Hematopoietic multipotent progenitor cell (in vitro differentiated cells): ENCODE results near the gene PRPS1. TPM values are rescaled to one million over a fixed set of nuclear protein-coding genes. Genes with fewer than 3 reads are reported as not detected.
"Not testable (repeated sequence)": the region's sequence is repeated elsewhere in the genome, so short reads cannot be mapped to it uniquely, and the experiment has no call there.

Source experiments
- DNase-seq, 3 donors: peaks; one replicate each; pipeline ENCODE4 v3.0.0-alpha.2; 2011 to 2015; ENCODE audit warnings: low read depth in 2 of 3, low spot score in 2 of 3
- total RNA-seq: library from RNA; depleted of rRNA; stranded (reverse); fragments of >200 nt; gene quantifications from one replicate; pipeline ENCODE4 v1.2.3, GENCODE V29; 2012

PRPS1 gene
- 38.5 TPM for total RNA-seq

- peak; percentile 61 to 95 (median 89) for DNase-seq
Measured at GRCh38 chrX:107627838-107628661, at the start of gene PRPS1. Gene PRPS1, plus strand, starts transcription at chrX:107628510. Its CDS starts 119 bp downstream, at chrX:107628629.

GRCh38 chrX:107579956-107580355 is 48.4 kb upstream of the PRPS1 start:
- DNase-seq: no peak

DNA sequence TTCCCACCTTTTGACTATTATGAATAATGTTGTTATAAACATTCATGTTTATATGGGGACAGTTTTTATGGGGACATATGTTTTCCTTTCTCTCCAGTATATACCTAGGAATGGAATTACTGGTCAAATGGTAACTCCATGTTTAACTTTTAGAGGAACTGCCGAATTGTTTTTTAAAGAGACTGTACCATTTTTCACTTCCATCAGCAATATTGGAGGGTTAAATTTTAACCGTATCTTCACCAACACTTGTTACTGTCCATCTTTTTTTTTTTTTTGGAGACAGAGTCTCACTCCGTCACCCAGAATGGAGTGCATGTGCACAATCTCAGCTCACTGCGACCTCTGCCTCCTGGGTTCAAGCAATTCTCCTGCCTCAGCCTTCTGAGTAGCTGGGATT is 46.4 kb upstream of the PRPS1 start:
- DNase-seq: no peak

- DNase-seq: no peak
Measured at GRCh38 chrX:107589243-107589642, 39.1 kb upstream of the PRPS1 start.

DNA sequence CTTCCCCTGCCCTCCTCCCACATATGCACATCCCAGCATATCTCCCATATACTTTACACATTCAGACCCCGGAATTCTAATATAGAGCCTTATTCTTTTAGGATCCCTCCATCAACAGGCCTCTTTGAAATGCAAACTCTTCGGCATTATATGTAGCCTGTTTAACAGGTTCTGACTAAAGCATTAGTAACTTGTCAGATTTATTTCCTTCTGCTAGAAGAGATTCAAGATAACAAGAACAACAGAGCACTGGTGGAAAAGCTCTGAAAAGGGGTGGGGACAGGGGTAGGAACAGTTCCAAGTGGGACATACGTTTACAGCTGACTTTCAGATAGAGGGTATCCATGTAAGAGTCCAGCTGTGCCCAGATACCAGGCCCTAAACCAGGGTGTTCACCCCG is 31.7 kb upstream of the PRPS1 start:
- no peak for DNase-seq

GRCh38 chrX:107597264-107597663 is 31.0 kb upstream of the PRPS1 start:
- no peak for DNase-seq

DNA sequence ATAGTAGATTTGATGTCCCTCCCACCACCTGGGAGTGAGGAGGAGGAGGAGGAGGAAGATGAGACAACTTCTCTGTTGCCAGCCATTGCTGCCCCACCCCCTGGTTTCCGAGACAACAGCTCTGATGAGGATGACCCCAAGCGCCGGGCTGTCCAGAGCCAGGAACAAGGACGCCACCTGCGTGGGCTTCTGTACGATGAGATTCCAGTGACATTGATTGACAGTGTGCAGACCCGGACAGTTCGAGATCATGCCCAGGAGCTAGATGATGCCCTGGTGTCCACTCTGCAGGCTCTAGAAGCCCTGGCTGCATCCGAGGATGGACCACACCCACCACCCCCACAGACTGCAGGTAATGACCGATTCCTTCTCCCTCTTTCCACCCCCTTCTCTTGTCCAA is 30.5 kb upstream of the PRPS1 start:
- DNase-seq: no peak

DNA sequence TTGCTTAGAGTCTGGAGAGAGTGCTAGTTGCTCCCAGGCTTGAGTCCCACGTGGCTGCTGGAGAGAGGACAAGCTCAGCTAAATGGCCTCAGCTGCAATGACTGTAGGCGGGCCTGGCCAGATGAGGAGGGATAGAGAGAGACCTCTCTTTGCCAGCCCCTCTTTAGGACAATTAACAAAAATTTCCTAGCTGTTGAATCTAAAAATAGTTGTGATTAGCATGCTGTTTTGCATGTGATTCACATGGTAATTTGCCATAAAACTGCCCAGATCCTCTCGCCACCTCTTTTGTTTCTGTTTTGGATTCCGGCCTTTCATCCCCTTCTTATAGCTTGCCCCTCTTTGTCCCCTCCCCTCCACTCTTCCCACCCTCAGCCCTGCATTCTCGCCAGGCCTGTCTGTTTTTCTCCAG is 28.9 kb upstream of the PRPS1 start:
- DNase-seq: no peak

- no peak for DNase-seq
Measured at GRCh38 chrX:107600366-107600765, 27.9 kb upstream of the PRPS1 start.

GRCh38 chrX:107601326-107601725 is 27.0 kb upstream of the PRPS1 start:
- no peak for DNase-seq

- DNase-seq: no peak
Measured at GRCh38 chrX:107601759-107602158, 26.6 kb upstream of the PRPS1 start.

- DNase-seq: no peak
Measured at GRCh38 chrX:107602694-107603239, 25.5 kb upstream of the PRPS1 start.

DNA sequence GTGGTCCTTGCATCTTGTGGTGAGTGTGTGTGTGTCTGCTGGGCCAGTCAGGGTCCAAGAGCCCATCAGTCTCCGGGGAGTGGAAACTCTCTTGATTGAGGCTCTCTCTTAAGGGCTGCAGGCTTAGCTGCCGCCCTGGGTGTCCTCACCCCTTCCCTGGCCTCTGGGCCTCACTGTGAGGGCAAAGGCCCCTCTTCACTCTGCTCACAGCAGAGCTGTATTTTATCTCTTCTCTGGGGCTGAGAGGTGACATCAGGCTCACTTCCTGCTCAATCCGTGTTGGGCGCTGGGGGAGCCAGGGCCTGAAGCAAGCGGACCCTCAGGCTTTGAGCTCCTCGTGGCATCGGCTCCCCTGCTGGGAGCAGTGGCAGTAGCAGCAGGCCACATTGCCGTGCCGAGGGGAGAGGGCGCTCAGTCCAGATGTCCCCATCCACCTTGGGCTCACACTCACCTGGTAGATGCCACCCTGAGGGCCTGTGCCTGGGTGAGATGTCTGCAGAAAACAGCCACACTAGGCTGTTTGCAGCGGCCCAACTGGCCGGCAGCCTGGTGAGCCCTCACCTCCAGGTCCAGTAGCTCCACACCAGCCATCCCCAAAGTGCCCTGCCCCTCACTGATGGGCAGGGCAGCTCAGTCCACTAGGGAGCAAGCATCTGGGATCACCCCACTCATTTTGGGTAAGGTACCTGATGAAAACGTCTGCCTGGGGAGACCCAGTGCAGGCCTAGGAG is 24.7 kb upstream of the PRPS1 start:
- DNase-seq: no peak

GRCh38 chrX:107609061-107609460 is 19.2 kb upstream of the PRPS1 start:
- DNase-seq: not testable (repeated sequence)

DNA sequence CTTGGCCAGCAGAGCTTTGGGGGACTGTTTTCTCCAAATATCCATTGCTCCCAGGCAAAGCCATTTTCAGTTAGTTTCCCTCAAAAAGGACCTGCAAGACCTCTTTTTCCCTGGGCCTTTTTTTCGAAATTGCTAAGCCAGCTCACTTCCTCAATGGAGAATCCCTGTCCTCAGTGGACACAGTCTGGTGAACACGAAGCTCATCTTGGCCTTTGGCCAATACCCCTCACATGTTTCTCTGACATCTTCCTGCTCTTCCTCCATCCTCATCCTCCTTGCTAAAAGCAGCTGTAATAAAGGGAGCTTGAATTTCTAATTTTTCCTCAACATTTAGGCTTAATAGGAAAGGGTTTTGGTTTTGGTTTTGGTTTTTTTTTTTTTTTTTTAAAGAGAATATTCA is 17.6 kb upstream of the PRPS1 start:
- no peak for DNase-seq

GRCh38 chrX:107619885-107620322 is 8.4 kb upstream of the PRPS1 start:
- DNase-seq: no peak

GRCh38 chrX:107624893-107625292 is 3.4 kb upstream of the PRPS1 start:
- DNase-seq: no peak

DNA sequence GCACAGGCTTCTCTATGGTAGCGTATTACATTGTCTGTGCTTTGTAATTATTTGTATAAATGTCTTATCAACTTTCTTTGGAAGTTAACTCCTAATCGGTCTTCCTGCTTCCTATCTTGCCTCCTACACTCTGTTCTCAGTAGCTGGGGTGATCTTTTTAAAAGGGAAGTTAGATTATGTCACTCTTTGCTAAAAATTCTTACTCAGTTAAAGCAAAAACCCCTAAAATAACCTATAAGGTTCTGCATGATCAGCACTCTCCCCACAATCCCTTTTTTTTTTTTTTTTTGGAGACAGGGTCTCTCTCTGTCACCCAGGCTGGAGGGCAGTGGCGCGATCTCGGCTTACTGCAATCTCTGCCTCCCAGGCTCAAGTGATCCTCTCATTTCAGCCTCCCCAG is 2.6 kb upstream of the PRPS1 start:
- no peak for DNase-seq

DNA sequence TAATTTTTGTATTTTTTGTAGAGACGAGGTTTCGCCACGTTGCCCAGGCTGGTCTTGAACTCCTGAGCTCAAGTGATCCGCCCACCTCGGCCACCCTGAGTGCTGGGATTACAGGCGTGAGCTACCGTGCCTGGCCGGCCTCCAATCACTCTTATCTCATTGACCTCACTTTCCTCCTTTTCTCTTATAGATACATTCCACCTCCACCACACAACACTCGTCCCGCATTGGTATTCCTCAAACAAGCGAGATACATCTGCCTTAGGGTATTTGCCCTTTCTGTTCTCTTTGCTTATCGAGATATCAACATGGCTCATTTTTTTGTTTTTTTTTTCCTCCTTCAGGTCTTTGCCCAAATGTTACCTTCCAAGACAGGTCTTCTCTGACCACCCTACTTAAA is 1.8 kb upstream of the PRPS1 start:
- no peak for DNase-seq

DNA sequence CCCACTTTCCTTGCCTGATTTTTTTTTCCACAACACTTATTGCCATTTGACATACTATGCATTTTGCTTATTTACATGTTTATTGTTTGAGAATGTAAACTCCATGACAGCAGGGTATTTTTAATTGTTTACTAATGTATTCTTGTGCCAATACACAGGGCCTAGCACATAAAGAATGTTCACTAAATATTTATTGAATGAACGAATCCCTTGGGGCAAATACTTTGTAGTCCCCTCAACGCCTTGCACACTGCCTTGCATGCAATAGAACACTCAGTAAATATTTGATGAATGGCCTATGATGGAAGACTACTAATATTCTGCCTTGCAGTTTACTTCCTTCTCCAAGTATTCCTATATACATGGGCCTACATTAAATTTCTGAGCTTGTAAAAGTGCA is 1.4 kb upstream of the PRPS1 start:
- DNase-seq: no peak

DNA sequence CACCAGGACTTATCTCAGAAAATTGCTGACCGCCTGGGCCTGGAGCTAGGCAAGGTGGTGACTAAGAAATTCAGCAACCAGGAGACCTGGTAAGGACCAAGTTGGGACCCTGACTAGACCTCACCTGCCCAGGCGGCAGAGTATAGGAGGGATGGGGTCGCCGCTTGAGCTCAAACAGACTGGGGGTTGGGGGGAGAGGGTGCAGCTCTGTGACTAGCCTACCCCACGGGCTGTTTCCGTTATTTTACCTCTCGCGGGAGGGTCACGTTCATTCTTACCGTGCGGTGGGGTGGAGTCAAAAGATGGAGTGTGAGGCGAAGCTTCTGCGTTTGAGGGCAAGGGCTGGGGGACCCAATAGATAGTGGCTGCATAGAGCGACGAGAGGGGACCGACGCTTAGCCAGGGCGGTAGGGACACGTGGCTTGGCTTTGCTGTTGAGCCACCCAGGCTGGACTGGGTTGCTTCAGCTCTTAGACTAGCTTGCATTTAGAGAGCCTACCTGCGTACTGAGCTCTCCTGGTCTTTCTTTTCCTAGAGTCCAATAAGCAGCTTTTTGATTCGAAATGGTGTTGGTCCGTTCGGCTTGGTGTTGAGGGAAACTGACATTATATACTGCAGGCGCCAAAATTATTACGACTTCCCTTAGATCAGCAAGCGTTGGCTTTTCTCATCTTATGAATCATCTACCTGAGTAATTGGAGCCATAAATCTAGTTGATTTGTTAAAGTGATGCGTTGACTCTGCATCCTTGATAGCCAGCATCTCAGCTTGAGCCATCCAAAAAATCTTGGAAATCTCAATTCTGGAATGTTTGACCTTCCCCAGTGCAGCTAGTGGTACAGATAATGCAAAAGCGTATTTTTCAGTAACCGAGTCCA is 591 bp downstream of the PRPS1 start:
- peak; percentile 21 to 71 (median 30) for DNase-seq
